H9 (cell line): ENCODE results near the gene LRRC31. TPM values are rescaled to one million over a fixed set of nuclear protein-coding genes. Genes with fewer than 3 reads are reported as not detected.

ENCODE experiments used
- DNase-seq: peaks from one replicate; pipeline ENCODE4 v3.0.0-alpha.2; 2017
- H2AFZ ChIP-seq: one replicate; pipeline ENCODE4 v1.6.1; 2013; ENCODE audit warnings: mild to moderate bottlenecking, low read length, control low read depth, moderate library complexity
- H2AK5ac ChIP-seq: 2 replicates; pipeline ENCODE4 v1.6.1; 2013; ENCODE audit warnings: low read length, control low read depth, mixed read lengths; ENCODE audit not compliant: insufficient read length
- H2BK120ac ChIP-seq: one replicate; pipeline ENCODE4 v1.6.1; 2013; ENCODE audit warnings: low read depth, mild to moderate bottlenecking, low read length, control low read depth, inconsistent platforms; ENCODE audit not compliant: poor library complexity, severe bottlenecking
- H2BK12ac ChIP-seq: 2 replicates; pipeline ENCODE4 v1.6.1; 2013; ENCODE audit warnings: low read length, control low read depth, mixed read lengths, low read depth; ENCODE audit not compliant: insufficient read length
- H2BK15ac ChIP-seq: 2 replicates; pipeline ENCODE4 v1.6.1; 2013; ENCODE audit warnings: low read depth, low read length, control low read depth
- H2BK20ac ChIP-seq: one replicate; pipeline ENCODE4 v1.6.1; 2013; ENCODE audit warnings: low read depth, mild to moderate bottlenecking, low read length, control low read depth, inconsistent platforms; ENCODE audit not compliant: poor library complexity, severe bottlenecking
- H2BK5ac ChIP-seq: 2 replicates; pipeline ENCODE4 v1.6.1; 2013; ENCODE audit warnings: low read length, control low read depth, mixed read lengths; ENCODE audit not compliant: insufficient read length
- H3K14ac ChIP-seq: 2 replicates; pipeline ENCODE4 v1.6.1; 2013; ENCODE audit warnings: low read length, control low read depth; ENCODE audit not compliant: insufficient read depth
- H3K18ac ChIP-seq: 2 replicates; pipeline ENCODE4 v1.6.1; 2013; ENCODE audit warnings: low read depth, mild to moderate bottlenecking, mixed read lengths, low read length, control low read depth; ENCODE audit not compliant: insufficient read length
- H3K23ac ChIP-seq: 2 replicates; pipeline ENCODE4 v1.6.1; 2013; ENCODE audit warnings: low read length, control low read depth, mixed read lengths, low read depth; ENCODE audit not compliant: insufficient read length
- H3K23me2 ChIP-seq: 2 replicates; pipeline ENCODE4 v1.6.1; 2013; ENCODE audit warnings: low read depth, mild to moderate bottlenecking, mixed read lengths, low read length, control low read depth; ENCODE audit not compliant: insufficient read length, poor library complexity, severe bottlenecking
- H3K27ac ChIP-seq: 2 replicates; pipeline ENCODE4 v1.5.1; 2013; ENCODE audit warnings: low read length, control low read depth, mixed read lengths, low read depth; ENCODE audit not compliant: insufficient read length
- H3K27me3 ChIP-seq: 2 replicates; pipeline ENCODE4 v1.6.1; 2013; ENCODE audit warnings: low read length, control low read depth, inconsistent platforms; ENCODE audit not compliant: insufficient read depth
- H3K4ac ChIP-seq: 2 replicates; pipeline ENCODE4 v1.6.1; 2013; ENCODE audit warnings: low read depth, mild to moderate bottlenecking, control low read depth, inconsistent platforms, low read length, moderate library complexity
- H3K4me1 ChIP-seq: 2 replicates; pipeline ENCODE4 v1.6.1; 2013; ENCODE audit warnings: low read length, control low read depth, inconsistent platforms; ENCODE audit not compliant: insufficient read depth
- H3K4me2 ChIP-seq: 2 replicates; pipeline ENCODE4 v1.6.1; 2013; ENCODE audit warnings: low read length, control low read depth, mixed read lengths; ENCODE audit not compliant: insufficient read length, insufficient read depth
- H3K56ac ChIP-seq: 2 replicates; pipeline ENCODE4 v1.6.1; 2013; ENCODE audit warnings: low read depth, mild to moderate bottlenecking, mixed read lengths, low read length, control low read depth; ENCODE audit not compliant: insufficient read length
- H3K79me1 ChIP-seq: 2 replicates; pipeline ENCODE4 v1.6.1; 2013; ENCODE audit warnings: low read depth, mild to moderate bottlenecking, moderate library complexity, low read length, control low read depth, inconsistent platforms; ENCODE audit not compliant: insufficient read depth, poor library complexity, severe bottlenecking
- H3K79me2 ChIP-seq: 2 replicates; pipeline ENCODE4 v1.6.1; 2013; ENCODE audit warnings: low read length, control low read depth, inconsistent platforms; ENCODE audit not compliant: insufficient read depth
- H3K9ac ChIP-seq: 2 replicates; pipeline ENCODE4 v1.6.1; 2013; ENCODE audit warnings: low read length, control low read depth, mixed read lengths; ENCODE audit not compliant: insufficient read length; ENCODE audit errors: extremely low read depth
- H3K9me3 ChIP-seq: one replicate; pipeline ENCODE4 v1.6.1; 2013; ENCODE audit warnings: low read depth, low read length, inconsistent platforms; ENCODE audit not compliant: control insufficient read depth
- H3T11ph ChIP-seq: one replicate; pipeline ENCODE4 v1.6.1; 2013; ENCODE audit warnings: mild to moderate bottlenecking, low read length, control low read depth, inconsistent platforms
- H4K20me1 ChIP-seq: one replicate; pipeline ENCODE4 v1.6.1; 2013; ENCODE audit not compliant: control insufficient read depth, insufficient read length, insufficient read depth
- H4K5ac ChIP-seq: 2 replicates; pipeline ENCODE4 v1.6.1; 2013; ENCODE audit warnings: low read depth, mild to moderate bottlenecking, mixed read lengths, low read length, control low read depth; ENCODE audit not compliant: insufficient read length
- H4K8ac ChIP-seq: replicated peaks from 2 replicates; pipeline ENCODE4 v1.6.1; 2013; ENCODE audit warnings: low read length, control low read depth, mixed read lengths, low read depth; ENCODE audit not compliant: insufficient read length
- H4K91ac ChIP-seq: 2 replicates; pipeline ENCODE4 v1.6.1; 2013; ENCODE audit warnings: low read depth, mild to moderate bottlenecking, moderate library complexity, mixed read lengths, low read length, control low read depth; ENCODE audit not compliant: insufficient read length
- H3K27ac Mint-ChIP-seq, 3 experiments: 2 replicates in 2 of 3; 3 replicates in 1 of 3; pipeline ENCODE4 v1.8.0; 2020 to 2021; ENCODE audit warnings: mixed read lengths in 3 of 3, mild to moderate bottlenecking in 1 of 3, moderate library complexity in 1 of 3
- H3K27me3 Mint-ChIP-seq: 2 replicates; pipeline ENCODE4 v1.8.0; 2021; ENCODE audit warnings: low read depth, mild to moderate bottlenecking, moderate library complexity, mixed read lengths
- H3K36me3 Mint-ChIP-seq, 3 experiments: 2 replicates in 2 of 3; 3 replicates in 1 of 3; pipeline ENCODE4 v1.8.0; 2020 to 2021; ENCODE audit warnings: low read depth in 3 of 3, mixed read lengths in 3 of 3; ENCODE audit not compliant: insufficient read depth in 1 of 3
- H3K4me1 Mint-ChIP-seq, 2 experiments: 2 replicates each; pipeline ENCODE4 v1.8.0; 2020; ENCODE audit warnings: mixed read lengths in 2 of 2
- H3K4me3 Mint-ChIP-seq, 2 experiments: 2 replicates in 1 of 2; 3 replicates in 1 of 2; pipeline ENCODE4 v1.8.0; 2020 to 2021; ENCODE audit warnings: mild to moderate bottlenecking in 2 of 2, mixed read lengths in 2 of 2, moderate library complexity in 1 of 2
- H3K9me3 Mint-ChIP-seq, 2 experiments: 2 replicates in 1 of 2; 3 replicates in 1 of 2; pipeline ENCODE4 v1.8.0; 2020; ENCODE audit warnings: mild to moderate bottlenecking in 2 of 2, mixed read lengths in 2 of 2, moderate library complexity in 1 of 2
- CTCF ChIP-seq: fragments of 200-600 bp; sonication (generic); conservative IDR thresholded peaks from 3 replicates; pipeline ENCODE4 v1.8.0; 2021; ENCODE audit warnings: antibody characterized with exemption, mild to moderate bottlenecking
- WGBS: extraction: QIAGEN DNeasy Blood & Tissue Kit; methylation state at CpG from one replicate; pipeline ENCODE4 v1.1.7; 2013; ENCODE audit warnings: missing lambda C conversion rate, low lambda C conversion rate, mixed read lengths; ENCODE audit not compliant: insufficient read length; ENCODE audit errors: extremely low coverage; 5-methylcytosine and 5-hydroxymethylcytosine counted together
- total RNA-seq: library from RNA; stranded (reverse); gene quantifications from 2 replicates; pipeline ENCODE4 v1.2.1, GENCODE V29; 2021

The LRRC31 gene
- total RNA-seq, 1 experiment from 2014 or later: not detected

DNA sequence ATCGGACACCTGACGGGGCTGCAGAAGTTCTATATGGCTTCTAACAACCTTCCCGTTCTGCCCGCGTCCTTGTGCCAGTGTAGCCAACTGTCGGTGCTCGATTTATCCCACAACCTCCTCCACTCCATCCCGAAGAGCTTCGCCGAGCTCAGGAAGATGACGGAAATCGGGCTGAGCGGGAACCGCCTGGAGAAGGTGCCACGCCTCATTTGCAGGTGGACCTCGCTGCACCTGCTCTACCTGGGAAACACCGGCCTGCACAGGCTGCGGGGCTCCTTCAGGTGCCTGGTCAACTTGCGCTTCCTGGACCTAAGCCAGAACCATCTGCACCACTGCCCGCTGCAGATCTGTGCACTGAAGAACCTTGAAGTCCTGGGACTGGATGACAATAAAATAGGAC is 47.2 kb downstream of the LRRC31 start:
- Histone ChIP-seq H3K23ac (no peak overlapping the region), H3K14ac (no peak overlapping the region), H4K5ac (no peak overlapping the region), H3K4me1 (no peaks in the 10 kb centered on the region), H4K8ac (no peak overlapping the region), H3K56ac (no peak overlapping the region), H3K79me1 (no peaks in the 10 kb centered on the region), H3K9me3 (no peaks in the 10 kb centered on the region), H3K79me2 (no peaks in the 10 kb centered on the region), H3T11ph (no peak overlapping the region), H3K4ac (no peak overlapping the region), H2AK5ac (no peak overlapping the region), H3K23me2 (no peaks in the 10 kb centered on the region), H4K20me1 (no peaks in the 10 kb centered on the region), H3K27me3 (no peaks in the 10 kb centered on the region), H2BK5ac (no peak overlapping the region), H3K9ac (no peak overlapping the region), H3K27ac (no peak overlapping the region), H3K4me2 (no peak overlapping the region), H2BK15ac (no peak overlapping the region), H2BK20ac (no peak overlapping the region), H4K91ac (no peak overlapping the region), H2BK120ac (no peak overlapping the region), H2AFZ (no peak overlapping the region), H3K18ac (no peak overlapping the region), H2BK12ac (no peak overlapping the region)
- Mint-ChIP-seq H3K27ac (no peak overlapping the region; a peak in 1 of 7 replicates), H3K9me3 (no peaks in the 10 kb centered on the region), H3K36me3 (no peaks in the 10 kb centered on the region), H3K27me3 (no peaks in the 10 kb centered on the region; the same call in 1 of the 2 replicates), H3K4me1 (peaks cover 0 to 4% of the 10 kb centered on the region in 2 experiments; a peak in 2 of 4 replicates), H3K4me3 (no peak overlapping the region)
- TF ChIP-seq CTCF: no peak
- no peak for DNase-seq
- WGBS: no CpG with 5 or more reads among the region's 20 CpGs
